ENCODE measurements around the gene LINC00632.

DNA sequence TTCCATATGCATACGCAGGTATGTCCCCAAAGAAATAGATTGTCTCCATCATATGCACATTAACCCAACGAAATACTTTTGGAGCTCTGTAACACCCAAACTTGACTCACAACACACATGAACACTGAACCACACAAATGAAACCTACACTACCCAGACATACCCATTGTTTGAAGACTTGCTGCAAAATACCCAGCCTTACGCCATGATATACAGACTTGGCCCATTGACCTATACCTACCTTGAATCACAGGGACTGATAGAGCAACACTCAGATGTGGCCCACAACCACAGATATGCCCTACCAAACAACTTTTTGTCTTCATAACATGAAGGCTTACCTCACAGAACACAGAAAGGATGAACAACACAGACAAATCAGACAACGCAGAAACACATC lies 15.9 kb downstream of the LINC00632 start:
- TF ChIP-seq EZH2 (IDR thresholded peaks at IDR 0.05; ENCODE audit: insufficient read depth, poor library complexity, severe bottlenecking) (no peak), EZH2phosphoT487 (IDR thresholded peaks at IDR 0.05; ENCODE audit: insufficient read depth, low read depth) (no peak)
